GM21619 (cell line): ENCODE results near the gene TYK2.

ENCODE experiments used
- ATAC-seq: cut with Tn5 transposase; IDR thresholded peaks from one replicate; pipeline ENCODE4 v1.9.1; 2021; ENCODE audit not compliant: unreplicated experiment

Gene TYK2

DNA sequence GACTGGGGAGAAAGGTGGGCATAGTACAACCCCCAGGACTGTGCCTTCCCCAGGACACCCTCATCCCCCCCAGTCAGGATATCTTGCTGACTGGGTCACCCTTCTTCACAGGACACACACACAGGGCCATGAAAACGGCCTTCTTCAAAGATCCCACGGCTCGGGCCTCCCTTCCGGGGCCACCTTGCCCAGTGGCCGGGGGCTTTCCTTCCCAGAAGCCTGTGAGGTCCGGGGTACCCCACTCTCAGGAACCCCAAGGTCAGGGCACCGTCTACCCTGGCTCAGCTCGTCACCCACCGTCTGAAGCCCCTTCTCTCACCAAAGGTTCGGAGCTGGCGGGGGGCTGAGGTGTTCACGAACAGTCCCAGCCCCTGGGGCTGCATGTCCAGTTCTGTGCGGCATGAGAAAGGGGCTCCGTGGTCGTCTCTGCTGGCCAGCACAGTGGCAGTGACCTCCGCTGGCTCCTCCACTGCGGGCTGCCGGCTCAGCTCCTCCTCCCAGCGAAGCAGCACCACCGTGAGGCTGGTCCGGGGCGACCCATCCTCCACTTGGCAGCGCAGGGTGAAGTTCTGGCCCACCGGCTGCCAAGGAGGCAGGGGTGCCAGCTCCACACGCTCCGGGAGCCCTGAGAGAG is 44.9 kb downstream of the TYK2 start:
- ATAC-seq: no peak

DNA sequence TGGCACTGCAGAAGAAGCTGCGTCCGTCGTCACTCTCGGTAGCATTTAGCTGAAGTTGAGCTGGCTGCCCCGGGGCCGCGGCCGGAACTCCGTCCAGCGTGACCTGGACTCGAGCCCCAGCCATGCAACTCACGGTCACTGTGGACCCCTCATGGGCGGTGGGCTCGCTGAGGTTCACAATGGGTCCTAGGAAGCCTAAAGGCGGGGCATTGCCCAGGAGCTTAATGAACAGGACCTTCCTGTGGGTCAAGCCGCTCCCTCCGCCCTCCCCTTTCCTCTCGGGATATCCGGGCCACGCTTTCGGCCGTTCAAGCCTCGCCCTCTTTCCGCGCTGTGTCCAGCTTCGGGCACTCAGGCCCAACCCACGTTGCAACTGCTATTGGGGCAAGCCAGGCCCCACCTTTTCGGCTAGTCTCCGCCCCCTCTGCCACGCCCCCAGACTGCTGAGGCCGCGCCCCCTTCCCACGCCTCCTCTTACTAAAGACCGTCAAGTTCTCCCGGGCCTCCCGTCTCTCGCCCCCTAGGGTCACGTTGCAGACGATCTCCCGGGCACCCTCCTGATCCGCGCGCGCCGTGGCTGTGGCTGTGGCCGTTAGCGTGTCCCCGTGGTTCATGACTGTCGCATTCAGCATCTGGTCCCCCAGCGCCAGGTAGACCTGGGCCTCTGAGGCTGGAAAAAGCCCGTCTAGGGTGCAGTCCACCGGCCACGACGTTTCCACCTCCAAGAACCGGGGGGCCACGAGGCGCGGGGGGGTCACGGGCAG is 45.6 kb downstream of the TYK2 start:
- ATAC-seq: no peak

DNA sequence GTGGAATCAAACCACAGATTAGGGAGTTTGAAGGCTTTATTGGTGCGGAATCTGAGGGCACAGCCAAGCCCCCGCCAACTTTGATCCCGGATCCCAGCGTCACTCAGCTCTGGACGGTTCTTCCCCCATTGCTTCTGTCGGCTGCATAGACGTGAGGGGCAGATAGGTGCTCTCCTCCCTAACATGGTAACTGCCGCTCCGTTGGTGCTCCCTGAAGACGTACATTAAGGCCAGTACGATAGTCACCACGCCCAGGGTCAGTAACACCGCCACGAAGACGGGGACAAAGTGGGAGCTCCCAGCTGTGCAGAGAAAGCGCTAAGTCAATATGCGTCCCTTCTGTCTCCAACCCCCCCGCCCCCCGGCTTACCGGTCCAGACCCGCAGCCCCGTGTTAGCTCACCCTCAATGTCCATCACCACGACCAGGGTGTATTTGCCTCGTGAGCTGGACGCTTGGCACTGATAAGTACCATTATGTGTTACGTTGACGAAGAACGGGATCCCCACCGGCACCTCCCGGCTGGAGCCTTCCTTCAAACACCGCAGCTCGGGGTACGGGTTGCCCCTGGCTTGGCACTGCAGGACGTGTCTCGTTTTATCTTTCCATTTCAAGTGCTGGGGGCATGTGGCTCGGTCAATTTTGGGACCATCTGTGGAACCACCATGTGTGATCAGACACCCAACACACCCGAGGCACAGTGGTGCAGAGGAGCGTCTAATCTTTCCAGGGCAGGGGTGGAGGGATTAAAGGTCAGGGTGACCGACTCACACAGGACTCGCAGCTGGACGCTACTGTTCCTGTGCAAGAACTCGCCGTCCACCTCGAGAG is 46.4 kb downstream of the TYK2 start:
- ATAC-seq: no peak

DNA sequence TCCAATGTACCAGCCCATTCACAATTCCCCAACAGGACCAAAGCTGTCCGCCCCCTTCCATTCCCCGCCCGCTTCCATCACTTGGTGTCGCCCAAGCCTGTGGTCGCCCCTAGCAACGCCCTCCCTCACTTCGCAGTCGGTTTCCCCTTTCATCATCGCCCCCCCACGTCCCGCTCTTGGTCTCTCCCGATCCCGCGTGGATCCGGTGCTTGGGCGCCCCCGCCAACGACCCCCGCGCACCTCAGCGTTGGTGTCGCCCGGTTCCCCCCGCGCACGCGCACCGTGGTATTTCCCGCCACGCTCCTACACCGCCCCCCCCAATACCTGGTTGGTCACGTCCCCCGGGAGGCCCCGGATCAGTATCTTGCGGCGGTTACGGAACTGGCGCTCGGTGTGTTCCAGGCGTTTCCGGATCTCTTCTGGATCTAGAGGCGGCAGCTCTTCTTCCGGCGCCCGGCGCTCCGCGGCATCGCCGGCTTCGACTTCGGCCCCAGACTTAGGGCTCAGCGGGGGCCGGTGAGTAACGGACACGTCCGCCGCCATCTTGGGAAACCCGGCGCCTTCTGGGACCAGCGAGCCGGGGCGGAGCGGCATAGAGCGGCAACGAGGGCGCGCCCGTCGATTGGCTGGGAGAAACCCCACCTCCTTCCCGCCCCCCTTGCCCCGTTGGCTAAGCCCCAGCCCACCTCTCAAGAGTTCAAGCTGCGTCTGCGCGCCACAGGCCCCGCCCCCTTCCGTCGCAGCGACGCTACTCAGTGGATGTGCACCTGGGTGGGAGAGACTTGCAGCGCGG is 47.2 kb downstream of the TYK2 start, which contains the start of gene RAVER1:
Gene RAVER1, minus strand, starts transcription at position 565 of the 793 bp plus-strand sequence. Its CDS starts 22 bp downstream, at position 543.
- ATAC-seq: peak; percentile 76

DNA sequence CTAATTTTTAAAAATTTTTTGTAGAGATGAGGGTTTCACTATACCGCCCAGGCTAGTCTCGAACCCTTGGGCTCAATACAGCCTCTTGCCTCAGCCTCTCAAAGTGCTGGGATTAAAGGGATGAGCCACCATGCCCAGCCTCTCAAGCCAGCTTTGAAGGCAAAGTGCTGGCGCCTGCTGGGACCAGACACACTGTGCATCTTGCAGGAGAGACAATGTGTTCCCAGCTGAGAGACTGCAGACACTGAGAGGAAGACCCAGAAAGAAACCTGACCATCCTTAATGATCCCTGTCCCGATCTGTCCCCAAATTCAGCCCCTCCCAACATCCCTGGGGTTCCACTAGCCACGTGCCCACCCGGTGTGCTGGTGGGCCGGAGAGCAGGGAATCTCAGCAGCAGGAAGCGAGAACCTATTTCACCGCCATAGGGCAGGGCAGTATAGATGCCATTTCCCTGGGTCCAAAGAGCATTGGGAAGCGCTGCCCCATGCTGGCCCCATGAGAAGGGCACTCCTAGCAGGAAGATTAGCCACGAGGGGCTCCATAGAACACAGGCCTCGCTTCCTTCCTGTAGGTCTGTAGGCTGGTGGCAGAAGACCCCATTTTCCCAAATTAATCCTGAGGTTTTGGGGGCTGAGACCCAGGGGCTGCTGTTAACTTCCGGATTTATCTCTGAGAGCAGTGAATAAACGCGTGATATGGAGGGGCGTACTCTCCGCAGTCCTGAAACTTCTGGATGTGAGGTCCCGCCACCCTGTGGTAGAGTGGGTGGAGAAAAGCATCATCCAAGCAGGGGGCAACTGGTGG is 48.0 kb downstream of the TYK2 start:
- no peak for ATAC-seq

DNA sequence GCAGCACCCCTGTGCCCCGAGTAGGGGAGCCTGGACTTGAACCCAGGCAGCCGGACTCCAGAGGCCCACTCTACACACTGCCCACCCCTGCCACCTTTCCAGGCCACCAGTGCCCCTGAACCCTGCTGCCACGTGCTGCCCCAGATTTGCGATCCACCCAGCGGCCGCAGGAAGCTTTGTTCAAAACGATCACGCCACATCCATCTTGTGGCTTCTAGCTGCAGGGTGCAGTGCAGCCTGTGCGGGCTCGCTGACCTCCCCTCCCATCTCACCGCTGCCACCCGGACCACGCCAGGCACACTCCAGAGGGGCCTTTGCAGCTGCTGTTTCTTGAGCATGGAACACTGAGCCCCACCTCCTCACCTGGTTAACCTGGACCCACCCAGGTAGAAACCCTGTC is 50.8 kb downstream of the TYK2 start:
- ATAC-seq: no peak

DNA sequence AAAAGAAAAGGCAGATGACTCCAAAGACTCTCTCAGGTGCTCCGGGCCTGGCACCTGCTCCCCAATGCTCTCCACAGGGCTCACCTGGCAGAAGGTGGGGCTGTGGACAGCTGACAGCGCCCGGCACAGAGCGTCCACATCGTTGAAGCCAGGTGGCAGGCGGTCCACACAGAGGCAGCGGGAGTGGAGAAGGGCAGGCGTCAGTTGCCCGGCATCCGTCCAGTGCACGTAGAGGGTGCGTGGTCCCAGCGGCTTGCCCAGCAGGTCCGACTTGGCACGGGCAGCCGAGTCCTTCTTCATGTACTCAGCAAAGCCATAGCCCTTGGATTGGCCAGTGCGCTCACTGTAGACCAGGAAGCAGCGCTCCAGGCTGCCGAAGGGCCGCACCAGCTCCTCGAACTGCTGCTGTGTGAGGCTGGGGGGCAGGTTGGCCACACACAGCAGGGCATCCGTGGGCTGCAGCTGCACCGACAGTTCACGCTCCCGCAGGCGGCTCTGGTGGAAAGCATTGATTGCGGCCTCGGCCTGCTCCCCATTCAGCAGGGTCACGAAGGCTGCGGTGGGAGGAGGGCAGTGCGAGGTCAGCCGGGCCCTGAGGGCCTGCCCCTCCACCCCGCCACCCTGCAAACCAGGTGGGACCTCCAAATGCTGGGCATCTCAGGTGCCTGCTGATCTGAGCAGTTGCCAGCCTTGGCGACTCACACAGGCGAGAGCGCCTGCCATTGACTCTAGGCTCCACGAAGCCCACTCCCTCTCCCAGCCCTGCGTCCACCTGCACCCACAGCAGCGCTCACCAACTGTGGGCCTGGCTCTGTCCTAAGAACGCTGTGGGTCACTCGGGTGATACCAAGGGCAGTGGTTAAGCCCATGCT is 51.6 kb downstream of the TYK2 start:
- ATAC-seq: no peak

DNA sequence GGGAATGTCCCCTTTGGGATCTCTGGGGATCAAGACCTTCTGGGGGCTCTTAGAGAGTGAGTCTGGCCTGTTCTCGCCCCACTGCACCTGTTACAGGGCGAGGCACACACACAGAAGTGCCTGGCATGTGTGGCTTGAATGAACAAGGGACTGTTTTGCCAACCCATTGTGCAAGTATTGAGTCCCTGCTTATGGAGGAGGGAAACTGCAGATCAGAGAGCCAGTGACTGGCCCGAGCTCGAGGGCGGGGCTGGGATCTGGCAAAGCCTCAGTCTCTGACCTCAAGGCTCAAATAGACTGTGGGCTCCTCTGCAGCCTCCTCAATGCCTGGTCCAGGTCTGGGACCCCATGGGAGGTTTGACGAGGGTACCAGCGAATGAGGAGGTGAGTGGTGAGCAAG is 52.6 kb downstream of the TYK2 start:
- ATAC-seq: no peak

DNA sequence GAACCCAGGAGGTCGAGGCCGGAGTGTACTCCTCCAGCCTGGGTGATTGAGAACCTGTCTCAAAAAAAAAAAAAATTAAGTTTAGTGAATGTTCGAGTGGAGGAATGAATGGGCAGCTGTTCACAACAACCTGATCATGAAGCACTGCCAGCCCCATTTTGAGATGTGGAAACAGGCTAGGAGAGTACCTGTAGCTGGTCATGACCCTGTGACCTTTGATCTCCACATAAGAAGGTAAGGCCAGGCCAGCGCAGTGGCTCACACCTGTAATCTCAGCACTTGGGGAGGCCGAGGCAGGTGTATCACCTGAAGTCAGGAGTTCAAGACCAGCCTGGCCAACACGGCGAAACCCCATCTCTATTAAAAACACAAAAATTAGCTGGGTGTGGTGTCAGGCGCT is 54.6 kb downstream of the TYK2 start:
- no peak for ATAC-seq

DNA sequence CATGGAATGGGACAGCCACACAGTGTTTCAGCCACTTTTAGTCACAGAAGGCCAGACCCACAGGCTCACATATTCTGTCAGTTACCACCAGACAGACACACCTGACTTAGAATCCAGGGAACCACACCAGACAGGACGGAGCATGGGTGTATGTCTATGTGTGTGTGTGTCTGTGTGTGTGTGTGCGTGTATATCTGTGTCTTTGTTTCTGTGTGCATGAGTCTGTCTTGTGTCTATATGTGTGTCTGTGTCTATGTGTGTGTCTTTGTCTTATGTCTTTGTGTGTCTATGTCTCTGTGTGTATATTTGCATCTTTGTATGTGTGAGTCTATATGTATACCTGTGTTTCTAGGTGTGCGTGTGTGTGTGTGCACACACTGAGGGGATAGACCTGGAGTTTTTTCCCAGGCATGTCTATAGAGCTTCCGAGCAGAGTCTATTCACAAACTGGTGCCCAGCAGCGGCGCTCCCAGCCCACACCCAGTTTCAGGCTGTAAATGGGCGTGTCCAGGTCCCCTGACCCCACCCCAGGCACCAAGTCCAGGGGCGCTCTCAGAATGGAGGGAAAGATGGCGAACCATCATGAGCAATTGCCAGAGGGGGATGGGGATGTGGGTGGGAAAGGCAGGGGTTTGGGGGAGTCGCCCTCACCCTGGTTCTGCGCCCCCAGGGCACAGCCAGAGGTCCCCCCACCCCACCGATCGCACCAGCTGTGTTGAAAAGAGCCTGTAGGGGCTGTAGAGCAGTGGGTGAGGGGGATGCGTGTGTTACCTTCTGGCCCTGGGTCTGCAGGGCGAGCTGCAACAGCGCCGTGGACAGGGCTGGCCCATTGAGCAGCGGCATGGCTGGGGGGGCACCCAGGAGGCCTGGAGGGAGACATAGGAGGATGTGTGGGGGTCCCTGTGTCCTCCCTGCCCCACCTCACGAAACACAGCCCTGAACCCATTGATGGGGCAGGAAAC is 58.2 kb downstream of the TYK2 start:
- no peak for ATAC-seq

DNA sequence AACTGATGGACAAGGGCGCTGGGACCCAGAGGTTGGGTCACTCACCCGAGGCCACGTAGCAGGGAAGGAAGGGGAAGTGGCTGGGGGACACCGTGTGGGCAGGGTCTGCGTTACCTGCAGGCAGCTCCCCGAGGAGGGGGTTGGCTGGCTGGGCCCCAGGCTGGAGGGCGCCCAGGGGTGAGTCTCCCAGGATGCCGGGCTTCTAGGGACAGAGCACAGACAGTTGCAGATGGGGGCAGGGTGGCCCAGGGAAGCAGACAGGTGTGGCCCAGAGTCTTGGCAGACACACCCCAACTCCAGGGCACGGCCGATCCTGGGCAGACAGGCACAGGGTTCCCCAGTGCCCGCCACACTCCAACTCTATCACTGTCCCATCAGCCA is 59.0 kb downstream of the TYK2 start:
- no peak for ATAC-seq

DNA sequence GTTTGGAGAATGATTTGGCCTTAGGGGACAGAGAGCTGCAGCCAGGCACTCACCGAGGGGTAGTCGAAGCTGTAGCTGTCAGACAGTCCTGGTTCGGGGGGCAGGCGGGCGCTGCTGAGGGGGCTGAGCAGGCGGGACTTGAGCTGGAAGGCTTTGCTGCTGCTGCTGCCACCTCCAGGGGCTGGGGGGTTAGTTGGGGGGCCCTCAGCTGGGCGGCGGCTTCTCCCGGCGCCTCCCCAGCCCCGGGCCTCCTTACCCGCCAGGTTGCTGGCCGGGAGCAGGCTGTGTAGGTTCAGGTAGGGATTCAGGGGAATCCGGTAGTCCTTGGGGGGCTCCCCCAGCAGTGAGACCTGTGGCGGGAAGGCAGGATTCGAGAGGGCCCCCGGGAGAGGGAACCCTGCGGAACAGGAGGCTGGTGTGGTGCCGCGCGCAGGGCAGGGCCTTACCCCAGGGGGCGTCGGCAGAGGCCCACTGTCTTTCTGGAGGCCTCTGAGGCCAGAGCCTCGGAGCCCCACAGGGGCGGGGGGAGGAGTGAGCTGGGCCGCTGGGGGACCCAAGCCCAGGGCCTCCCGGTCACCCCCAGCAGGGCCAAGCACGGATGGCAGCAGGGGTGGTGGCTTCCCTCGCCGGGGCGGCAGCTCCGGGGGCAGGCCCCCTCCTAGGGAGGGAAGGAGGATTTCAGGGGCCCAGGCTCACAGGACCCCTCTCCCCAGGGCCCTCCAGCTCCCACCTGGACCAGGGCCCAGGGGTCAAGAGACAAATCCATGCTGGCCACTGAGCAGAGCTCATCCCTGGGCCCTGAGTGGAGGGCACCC is 59.6 kb downstream of the TYK2 start:
- no peak for ATAC-seq

DNA sequence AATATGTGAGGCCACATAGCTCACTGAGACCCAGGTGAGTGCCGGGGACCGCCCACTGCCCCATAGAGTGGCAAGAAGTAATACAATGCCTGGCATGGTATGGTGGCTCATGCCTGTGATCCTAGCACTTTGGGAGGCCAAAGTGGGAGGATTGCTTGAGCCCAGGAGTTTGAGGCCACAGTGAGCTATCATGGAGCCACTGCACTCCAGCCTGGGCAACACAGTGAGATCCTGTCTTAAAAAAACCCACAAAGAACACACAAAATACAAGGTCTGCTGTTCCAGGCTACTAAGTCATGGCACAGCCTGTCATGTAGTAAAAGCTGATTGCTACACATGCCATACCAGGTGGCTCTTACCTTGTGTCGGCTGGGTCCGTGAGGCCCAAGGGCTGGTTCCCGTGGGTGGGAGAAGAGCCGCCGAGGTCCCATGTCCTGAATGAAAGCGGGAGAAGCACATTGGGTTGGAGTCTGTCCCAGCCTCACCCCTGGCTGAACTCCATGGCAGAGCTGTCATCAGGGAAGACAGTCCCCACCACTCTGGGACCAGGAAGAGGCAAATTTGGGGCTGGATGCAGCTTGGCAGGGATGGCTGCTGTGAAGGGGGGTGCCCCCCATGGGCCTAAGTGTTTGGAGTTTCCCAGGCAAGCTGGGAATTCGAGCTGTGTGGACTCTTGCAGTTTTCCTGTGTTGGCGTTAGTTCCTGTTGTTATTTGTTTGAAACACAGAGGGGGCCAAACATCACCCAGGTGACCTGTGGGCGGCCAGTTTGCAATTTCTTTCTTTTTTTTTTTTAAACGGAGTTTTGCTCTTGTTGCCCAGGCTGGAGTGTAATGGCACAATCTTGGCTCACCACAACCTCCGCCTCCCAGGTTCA is 61.3 kb downstream of the TYK2 start:
- ATAC-seq: no peak

DNA sequence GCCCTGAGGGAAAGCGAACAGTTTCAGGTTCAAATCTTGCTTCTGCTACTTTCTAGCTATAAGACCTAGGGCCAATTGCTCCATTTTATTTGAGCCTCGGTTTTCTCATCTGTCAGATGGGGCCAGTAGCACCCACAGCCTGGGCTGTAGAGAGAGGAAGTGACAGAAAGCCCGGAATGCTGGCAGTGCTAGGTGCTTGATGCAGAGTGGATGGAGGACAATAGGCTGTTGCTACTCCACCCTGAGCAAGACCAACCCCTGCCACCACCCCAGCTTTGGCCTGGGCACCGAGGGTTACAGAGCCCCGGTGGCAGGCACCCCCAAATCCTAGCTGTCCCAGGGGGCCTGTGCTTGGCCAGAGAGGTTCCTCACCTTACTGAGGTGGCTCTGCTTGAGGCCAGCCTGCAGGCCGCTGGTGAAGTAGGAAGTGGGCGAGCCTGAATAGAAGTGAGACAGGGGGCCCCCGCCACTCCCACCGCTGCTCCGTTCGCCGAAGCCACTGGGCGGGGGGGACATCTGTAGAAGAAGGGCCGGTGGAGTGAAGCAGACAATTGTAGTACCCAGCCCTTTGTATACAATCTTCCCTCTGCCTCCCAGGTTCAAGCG is 62.4 kb downstream of the TYK2 start:
- no peak for ATAC-seq

DNA sequence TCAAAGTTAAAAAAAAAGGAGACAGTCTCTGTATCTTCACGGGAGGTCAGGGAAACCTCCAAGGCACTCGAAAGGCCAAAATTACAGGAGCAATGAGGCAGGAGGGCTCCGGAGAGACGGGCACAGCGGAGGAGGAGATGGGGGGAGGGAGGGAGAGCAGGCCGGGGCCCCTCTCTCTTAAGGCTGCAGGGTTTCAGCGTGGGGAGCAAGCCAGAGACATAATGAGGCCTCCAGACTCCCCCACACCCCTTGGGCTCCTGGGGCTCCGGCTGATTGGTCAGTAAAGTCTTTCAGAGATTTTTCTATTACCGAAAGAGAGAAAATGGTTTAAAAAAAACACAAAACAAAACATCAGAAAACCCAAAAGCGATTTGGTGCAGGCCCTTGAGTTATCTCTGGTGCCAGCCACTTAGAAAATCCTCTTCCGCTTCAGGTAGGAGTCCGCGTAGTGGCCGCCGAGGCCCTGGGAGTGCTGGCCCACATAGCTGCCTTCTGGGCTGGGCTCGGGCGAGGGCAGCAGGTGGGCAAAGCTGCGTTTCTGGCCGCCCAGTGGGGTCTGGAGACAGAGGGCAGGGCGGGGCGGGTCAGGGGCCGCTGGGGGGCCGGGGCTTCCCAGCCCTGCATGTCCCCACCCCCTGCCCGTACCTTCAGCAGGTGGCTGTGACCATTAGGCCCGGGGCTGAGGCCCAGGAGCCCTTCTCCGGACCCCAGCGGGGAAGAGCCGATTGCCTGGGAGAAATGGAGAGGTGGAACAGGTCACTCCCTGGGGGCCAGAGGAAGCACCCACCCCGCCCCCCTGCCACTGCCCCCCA is 63.1 kb downstream of the TYK2 start:
- no peak for ATAC-seq
